WTC11 (cell line): ENCODE data around the gene SEMA7A.

Experiments used
- CREM ChIP-seq: sonication (generic); formaldehyde crosslinking; IDR thresholded peaks from 2 replicates; pipeline ENCODE4 v1.8.1; 2022; ENCODE audit warnings: mild to moderate bottlenecking, missing genetic modification reagents, moderate library complexity
- ETV6 ChIP-seq: sonication (generic); formaldehyde crosslinking; IDR thresholded peaks from 2 replicates; pipeline ENCODE4 v1.8.1; 2022; ENCODE audit warnings: mild to moderate bottlenecking, missing genetic modification reagents
- GABPB1 ChIP-seq: sonication (generic); formaldehyde crosslinking; IDR thresholded peaks from 2 replicates; pipeline ENCODE4 v1.8.1; 2023; ENCODE audit warnings: mild to moderate bottlenecking, missing genetic modification reagents
- HMGA2 ChIP-seq: fragments of 250-450 bp; sonication (Bioruptor Pico); IDR thresholded peaks from 2 replicates; pipeline ENCODE4 v1.4.0; 2021; ENCODE audit warnings: mild to moderate bottlenecking, moderate library complexity
- ZNF121 ChIP-seq: sonication (generic); formaldehyde crosslinking; IDR thresholded peaks from 2 replicates; pipeline ENCODE4 v1.8.0; 2023; ENCODE audit warnings: missing genetic modification reagents
- TF ChIP-seq, protein P1 (sequence below): sonication (generic); formaldehyde crosslinking; IDR thresholded peaks from 2 replicates; pipeline ENCODE4 v1.8.0; 2022; ENCODE audit warnings: mild to moderate bottlenecking, missing genetic modification reagents
- TF ChIP-seq, protein P2 (sequence below): fragments of 200-600 bp; IDR thresholded peaks from 2 replicates; pipeline ENCODE4 v1.8.0; 2022; ENCODE audit warnings: antibody characterized with exemption
- TF ChIP-seq, protein P3 (sequence below): sonication (generic); formaldehyde crosslinking; conservative IDR thresholded peaks from 2 replicates; pipeline ENCODE4 v1.8.1; 2022; ENCODE audit warnings: mild to moderate bottlenecking, missing genetic modification reagents
- TF ChIP-seq, protein P4 (sequence below): sonication (generic); formaldehyde crosslinking; IDR thresholded peaks from 2 replicates; pipeline ENCODE4 v1.8.0; 2022; ENCODE audit warnings: mild to moderate bottlenecking, missing genetic modification reagents

DNA sequence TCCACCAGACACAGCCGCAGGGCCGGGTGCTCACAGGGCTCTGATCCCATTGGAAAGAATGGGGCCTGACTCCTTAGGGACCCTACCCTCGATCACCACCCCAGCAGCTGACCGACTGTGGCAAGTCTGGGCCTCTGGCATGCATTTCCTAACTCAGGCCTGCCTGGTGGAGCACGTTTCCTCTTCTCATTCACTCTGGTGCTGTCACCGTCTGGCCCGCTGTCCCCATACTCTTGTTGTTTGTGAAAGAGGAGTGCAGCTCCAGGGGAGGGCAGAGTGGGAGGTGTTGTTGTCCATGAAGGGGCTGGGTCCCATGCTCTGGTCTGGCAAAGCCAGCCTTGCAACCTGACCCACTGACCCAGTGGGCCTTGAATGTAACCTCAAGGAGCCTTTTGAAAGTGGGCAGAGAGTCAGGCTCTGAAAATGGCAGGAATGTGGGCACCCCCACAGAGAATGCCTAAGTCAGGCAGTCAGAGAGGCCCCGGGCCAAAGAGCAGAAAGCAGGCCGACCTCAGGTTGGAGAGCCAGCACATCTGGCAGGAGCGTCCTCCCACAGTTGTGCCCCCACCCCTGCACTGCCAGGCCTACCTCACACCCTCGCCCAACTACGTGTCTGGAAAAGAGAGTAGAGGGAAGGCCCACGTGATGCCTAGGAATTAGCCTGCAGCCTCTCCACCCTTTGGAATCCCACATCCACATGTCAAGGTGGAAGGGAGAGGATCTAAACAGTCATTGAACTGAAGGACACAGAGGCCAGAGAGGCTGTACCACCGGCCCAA, 10.9 kb downstream of the SEMA7A start:
- TF ChIP-seq ZNF121 (CRISPR knock-in tag) (no peak), GABPB1 (no peak), CREM (CRISPR knock-in tag) (no peak), ETV6 (CRISPR knock-in tag) (no peak), HMGA2 (CRISPR knock-in tag) (no peak)
- TF ChIP-seq, protein P1, sequence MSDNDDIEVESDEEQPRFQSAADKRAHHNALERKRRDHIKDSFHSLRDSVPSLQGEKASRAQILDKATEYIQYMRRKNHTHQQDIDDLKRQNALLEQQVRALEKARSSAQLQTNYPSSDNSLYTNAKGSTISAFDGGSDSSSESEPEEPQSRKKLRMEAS (CRISPR knock-in tag) = no peak
- TF ChIP-seq, protein P2, sequence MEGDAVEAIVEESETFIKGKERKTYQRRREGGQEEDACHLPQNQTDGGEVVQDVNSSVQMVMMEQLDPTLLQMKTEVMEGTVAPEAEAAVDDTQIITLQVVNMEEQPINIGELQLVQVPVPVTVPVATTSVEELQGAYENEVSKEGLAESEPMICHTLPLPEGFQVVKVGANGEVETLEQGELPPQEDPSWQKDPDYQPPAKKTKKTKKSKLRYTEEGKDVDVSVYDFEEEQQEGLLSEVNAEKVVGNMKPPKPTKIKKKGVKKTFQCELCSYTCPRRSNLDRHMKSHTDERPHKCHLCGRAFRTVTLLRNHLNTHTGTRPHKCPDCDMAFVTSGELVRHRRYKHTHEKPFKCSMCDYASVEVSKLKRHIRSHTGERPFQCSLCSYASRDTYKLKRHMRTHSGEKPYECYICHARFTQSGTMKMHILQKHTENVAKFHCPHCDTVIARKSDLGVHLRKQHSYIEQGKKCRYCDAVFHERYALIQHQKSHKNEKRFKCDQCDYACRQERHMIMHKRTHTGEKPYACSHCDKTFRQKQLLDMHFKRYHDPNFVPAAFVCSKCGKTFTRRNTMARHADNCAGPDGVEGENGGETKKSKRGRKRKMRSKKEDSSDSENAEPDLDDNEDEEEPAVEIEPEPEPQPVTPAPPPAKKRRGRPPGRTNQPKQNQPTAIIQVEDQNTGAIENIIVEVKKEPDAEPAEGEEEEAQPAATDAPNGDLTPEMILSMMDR = no peak
- TF ChIP-seq, protein P3, sequence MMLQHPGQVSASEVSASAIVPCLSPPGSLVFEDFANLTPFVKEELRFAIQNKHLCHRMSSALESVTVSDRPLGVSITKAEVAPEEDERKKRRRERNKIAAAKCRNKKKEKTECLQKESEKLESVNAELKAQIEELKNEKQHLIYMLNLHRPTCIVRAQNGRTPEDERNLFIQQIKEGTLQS = no peak
- TF ChIP-seq, protein P4, sequence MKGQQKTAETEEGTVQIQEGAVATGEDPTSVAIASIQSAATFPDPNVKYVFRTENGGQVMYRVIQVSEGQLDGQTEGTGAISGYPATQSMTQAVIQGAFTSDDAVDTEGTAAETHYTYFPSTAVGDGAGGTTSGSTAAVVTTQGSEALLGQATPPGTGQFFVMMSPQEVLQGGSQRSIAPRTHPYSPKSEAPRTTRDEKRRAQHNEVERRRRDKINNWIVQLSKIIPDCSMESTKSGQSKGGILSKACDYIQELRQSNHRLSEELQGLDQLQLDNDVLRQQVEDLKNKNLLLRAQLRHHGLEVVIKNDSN = no peak
